Erythroblast (primary cell): ENCODE measurements around the gene KLHL1.

ENCODE experiments used
- DNase-seq, 2 experiments: peaks; one replicate each; lab custom pipeline; 2025; lab: John Stamatoyannopoulos, UW
- GATA1 ChIP-seq: IDR thresholded peaks from 2 replicates; pipeline ENCODE4 v1.6.1; 2011; ENCODE audit warnings: low read depth, mild to moderate bottlenecking, control low read depth, low read length, moderate library complexity
- POLR2A ChIP-seq: IDR thresholded peaks from 2 replicates; pipeline ENCODE4 v1.6.1; 2011; ENCODE audit warnings: mild to moderate bottlenecking, low read length

KLHL1 gene

DNA sequence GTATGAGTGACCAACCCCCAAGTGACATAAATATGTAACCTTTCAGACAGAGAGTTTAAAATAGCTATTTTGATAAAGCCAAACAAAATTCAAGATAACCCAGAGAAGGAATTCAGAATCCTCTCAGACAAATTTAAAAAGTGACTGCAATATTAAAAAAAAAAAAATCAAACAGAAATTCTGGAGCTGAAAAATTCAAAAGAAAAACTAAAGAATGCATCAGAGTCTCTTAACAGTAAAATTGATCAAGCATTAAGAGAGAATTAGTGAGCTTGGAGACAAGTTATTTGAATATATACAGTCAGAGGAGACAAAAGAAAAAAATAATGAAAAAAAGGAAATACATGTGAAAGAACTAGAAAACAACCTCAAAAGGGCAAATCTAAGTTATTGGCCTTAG is 53.7 kb downstream of the KLHL1 start:
- no peak for DNase-seq
- TF ChIP-seq POLR2A = no peak
- no peak for TF ChIP-seq GATA1

DNA sequence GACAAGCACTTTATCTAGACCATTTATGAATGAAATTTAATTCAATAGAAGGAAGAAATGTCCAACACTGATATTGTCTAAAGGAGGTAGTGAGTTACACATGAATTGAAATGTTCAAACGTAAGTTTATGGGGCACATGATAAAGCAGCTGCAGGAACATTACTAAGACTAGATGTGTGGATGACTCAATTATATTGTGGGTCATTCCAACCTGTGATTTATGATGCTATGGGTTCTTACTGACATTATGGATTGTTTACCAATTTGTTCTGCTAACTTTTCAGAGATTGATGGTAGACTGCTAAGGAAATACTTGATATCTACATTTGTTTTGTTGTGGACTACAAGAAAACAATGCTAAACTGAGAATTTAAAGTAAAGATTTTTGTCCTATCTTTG is 56.7 kb downstream of the KLHL1 start:
- no peak for DNase-seq
- no peak for TF ChIP-seq GATA1
- TF ChIP-seq POLR2A = no peak

DNA sequence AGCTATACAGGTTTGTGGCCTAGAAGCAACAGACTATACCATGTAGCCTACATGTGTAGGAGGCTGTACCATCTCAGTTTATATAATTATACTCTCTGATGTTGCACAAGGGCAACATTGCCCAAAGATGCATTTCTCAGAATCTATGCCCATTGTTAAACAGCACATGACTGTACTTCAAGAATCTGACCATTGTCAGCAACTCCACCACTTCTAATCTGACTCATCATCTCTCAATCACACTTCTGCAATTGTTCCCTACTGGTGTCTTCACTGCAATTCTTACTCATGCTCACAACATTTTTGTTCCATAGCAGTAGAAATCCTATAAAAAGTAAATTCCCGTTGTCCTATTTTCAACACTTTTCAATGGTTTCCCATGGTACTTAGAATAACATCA is 64.6 kb downstream of the KLHL1 start:
- DNase-seq = no peak
- TF ChIP-seq GATA1 (no peak), POLR2A (no peak)

DNA sequence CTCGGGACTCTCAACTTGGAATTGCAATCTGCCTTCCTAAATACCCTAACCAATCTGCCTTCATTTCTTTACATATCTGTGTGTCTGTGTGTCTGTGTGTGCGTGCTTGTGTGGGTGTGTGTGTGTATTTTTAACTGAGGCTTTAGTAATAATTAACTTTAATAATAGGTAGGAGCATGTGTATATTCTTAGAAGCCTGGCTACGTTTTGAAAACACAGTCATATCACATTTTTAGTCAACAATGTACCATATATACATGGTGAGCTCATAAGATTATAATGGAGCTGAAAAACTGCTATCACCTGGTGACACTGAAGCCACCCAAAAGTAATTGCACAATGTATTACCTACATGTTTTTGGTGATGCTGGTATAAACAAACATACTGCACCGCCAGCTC is 66.1 kb downstream of the KLHL1 start:
- TF ChIP-seq GATA1 (no peak), POLR2A (no peak)
- no peak for DNase-seq

DNA sequence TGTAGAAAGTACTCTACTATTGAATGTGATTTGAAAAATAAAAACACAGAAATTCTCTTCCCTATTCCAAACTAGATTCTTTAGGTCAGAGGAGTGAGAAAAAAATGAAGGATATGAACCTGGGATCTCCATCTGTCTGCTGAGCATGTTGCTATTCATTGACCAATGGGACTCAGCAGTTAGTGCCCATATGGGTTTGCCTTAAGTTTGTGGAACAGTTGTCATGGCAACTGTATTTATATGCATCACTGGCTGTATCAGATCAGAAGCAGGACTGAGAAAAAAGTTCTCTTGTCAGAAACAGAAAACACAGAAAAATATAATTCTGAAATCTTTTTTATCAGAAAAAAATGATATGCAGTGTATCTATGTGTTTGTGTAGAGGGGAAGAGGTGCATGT is 74.0 kb downstream of the KLHL1 start:
- DNase-seq = no peak
- TF ChIP-seq GATA1 (no peak), POLR2A (no peak)

DNA sequence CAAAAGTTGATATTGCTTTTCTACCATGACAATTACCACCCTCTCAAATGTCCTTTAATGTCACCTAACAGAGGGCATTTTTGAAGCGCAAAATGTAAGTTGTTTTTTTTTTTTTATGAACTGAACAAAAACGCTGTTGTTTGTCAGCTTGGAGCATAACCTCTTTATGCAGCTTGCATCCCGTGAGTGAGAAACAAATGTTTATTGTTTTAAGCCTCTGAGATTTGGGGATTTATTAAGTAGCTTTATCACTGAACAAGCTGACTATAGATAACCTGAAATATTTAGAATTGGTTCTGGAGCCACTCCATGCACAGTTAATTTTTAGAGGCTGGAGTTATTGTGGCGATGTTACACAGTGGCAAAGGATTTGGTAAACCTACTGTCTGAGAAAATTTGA is 80.7 kb downstream of the KLHL1 start:
- no peak for DNase-seq
- TF ChIP-seq GATA1 = no peak
- no peak for TF ChIP-seq POLR2A

DNA sequence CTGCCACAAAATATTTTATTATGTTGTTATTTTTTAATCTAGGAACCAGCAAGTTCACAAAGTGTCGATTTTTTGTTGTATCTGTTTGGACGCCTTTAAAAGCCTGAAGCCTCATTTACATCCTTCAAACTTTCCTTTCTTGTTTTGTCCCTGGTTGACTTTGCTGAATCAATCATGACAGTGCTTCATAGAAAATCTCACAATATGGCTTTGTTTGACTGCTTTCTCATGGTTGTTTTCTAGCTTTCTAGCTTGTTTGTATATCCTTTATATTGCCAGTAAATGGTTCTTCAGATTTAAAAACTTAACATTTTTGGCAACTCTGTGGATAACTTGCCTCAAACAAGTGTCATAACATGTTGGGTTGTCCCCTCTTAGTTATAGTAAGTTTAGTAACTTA is 84.7 kb downstream of the KLHL1 start:
- no peak for TF ChIP-seq POLR2A
- TF ChIP-seq GATA1 = no peak
- no peak for DNase-seq

DNA sequence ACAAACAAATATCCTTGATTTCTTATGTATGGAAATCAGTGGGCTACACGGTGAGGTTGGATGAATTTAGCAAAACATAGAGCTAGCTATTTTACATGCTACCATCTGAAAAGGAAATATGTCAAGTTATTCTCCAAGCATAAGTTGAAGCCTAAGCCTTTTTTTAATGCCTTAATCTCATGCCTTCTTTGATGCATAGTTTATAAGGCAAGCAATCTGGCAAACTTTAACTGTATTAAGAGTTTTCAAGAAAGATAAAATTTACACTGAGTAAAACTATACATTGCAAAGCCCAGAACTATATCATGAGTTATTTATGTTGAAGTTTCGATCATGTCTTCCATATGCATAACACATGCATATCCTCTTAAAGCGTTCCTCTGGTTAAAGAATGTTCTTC is 85.6 kb downstream of the KLHL1 start:
- no peak for DNase-seq
- TF ChIP-seq GATA1 (no peak), POLR2A (no peak)

DNA sequence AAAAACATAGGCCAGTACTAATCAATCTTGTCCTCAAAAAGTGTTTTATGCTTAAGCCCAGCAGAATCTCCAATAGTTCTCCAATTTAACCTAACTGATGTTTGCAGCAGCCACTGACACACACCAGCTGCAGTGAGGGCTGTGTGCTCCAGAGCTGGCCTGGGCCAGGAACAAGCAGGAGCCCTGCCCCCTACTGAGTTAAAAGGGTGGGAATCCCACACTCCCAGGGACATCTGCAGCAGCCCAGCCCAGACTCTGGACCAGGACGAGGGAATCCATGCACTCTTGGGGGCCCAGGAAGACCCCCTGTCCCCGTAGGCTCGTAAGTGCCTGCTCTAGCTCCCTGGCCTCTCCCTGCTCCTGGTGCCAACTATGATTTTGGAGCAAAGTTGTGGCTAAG is 92.1 kb downstream of the KLHL1 start:
- TF ChIP-seq GATA1 (no peak), POLR2A (no peak)
- DNase-seq = no peak

DNA sequence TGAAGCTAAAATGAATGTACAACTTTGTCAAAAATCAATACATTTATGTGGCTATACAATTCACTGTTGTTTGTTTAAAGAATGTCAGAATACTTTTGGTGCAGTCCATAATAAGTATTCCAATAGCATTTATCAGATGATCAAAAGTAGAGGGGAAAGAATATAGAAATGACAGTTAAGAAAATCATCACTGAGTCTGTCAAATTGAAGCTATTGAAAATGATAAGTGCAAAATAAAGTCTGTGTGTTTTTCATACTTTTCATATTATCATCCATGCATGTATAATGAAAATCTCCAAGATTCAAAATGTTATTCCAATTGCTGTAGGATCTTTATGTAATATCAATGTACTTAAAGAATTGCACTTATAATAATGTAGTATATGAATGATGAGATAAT is 93.9 kb downstream of the KLHL1 start:
- TF ChIP-seq GATA1 (no peak), POLR2A (no peak)

DNA sequence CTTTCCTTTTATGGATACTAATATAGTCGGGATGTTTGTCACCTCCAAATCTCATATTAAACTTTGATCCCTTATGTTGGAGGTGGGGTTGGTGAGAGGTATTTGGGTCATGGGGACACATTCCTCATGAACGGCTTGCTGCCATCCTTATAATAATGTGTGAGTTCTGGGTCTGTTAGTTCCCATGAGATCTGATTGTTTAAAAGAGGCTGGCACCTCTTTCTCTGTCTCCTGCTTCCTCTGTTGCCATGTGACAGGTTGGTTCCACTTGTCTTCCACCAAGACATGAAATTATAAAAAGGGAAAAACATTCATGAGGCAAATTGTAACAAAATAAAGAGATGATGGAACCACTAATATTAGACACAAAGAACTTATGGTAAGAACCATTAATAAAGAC is 108.4 kb downstream of the KLHL1 start:
- no peak for DNase-seq
- TF ChIP-seq GATA1 = no peak
- no peak for TF ChIP-seq POLR2A

More for the DNA sequence above, 93.9 kb downstream of the KLHL1 start:
- no peak for DNase-seq

DNA sequence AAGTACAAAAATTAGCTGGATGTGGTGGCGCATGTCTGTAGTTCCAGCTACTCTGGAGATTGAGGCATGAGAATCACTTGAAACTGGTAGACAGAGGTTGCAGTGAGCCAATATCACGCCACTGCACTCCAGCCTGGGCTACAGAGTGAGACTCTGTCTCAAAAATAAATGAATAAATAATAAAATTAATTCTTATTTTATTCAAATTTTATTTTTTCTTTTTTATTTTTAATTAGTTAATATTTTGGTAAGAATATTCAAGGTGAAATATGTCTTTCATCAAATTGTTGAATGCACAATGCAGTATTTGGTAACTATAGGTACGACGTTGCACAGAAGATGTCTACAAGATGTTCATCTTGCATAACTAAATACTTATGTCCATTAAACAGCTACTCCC is 111.2 kb downstream of the KLHL1 start:
- TF ChIP-seq POLR2A = no peak
- TF ChIP-seq GATA1 = no peak

DNA sequence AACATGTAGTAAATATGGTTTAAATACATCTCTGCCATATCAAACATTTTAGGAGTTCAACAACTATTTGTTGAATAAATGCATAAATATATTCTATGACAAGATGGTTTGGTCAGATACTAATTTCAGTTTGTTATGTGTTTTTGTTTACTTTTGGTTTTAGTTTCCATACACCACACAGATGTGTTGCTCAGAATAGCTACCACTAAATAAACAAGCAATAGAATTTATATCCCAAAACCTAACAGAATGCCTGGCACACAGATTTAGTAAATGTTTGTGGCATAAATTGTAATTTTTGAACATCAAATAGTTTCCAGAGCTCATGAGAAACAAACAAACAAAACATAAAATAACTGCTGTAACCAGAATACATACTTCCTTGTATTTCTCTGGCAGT is 127.5 kb downstream of the KLHL1 start:
- no peak for DNase-seq
- TF ChIP-seq POLR2A (no peak), GATA1 (no peak)

More for the DNA sequence above, 111.2 kb downstream of the KLHL1 start:
- DNase-seq = no peak

DNA sequence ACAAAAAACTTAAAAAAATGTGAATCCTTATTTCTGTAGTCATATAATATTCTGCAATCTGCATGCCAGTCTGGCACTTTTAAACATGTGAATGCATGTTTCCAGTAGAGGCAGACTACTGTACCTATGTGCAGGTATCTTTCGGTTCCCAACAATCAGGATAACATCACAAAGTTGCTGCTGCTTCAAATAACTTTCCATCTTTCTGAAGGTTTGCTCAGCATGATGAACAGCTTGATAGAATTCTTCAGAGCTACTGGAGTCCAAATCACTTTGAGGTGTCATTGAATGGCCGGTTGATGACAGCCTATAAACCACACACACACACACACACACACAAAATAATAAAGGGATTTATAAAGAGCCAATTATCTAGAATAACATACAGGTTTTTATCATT is 132.8 kb downstream of the KLHL1 start:
- TF ChIP-seq POLR2A = no peak
- TF ChIP-seq GATA1 = no peak
- DNase-seq = no peak

DNA sequence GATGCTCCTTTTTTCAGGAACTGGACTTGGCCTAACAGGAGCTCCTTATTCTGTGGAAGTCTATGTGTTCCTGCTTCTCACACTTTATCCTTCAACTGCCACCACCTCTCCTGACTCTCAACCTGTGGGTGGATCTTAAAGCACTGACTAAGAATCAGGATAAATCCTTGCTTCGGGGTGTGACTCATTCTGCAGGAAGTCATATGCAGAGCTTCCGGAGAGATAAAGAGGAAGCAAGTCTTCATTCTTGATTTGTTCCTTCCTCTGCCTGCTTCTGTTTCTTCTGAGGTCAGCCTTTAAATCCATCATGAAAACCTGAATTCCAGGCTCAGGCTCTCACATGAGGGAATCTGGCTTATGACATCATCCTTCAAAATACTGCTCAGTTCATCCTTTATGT is 137.7 kb downstream of the KLHL1 start:
- TF ChIP-seq POLR2A (no peak), GATA1 (no peak)
- no peak for DNase-seq

DNA sequence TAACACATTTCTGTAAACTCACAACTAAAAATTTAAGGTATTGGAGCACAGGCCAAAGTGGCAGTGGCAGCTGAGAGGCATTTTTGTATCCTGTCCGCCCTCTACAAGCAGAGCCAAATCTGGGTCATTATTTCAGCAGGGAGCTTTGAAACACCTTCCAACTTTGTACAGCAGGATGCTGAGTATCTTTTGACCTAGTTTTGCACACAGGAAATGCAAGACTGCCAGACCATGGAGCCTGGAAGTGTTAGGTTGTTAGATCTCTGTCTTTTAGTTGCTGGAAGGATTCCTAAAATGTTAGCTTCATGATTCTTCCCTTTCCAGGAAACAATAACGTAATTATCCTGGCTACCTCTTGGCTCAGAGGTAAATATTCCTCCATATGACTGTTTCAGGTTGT is 149.2 kb downstream of the KLHL1 start:
- DNase-seq = no peak
- TF ChIP-seq GATA1 (no peak), POLR2A (no peak)

DNA sequence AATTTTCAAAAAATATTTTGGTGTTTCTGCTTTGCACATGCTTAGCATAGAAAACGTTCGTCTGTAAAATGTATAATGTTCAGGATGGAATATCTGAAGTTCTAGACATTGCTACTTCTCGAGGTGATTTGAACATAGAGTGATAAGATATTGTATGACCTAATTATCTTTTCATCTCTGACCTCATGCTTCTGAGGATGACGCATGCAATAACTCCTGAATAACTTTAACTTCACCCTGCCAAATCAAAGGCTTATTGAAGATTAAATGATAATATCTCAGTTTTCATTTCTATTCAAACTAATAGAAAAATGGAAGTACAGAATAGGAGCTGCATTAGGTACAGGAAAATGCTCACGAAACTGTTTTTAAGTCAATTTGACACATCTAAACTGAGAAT is 151.4 kb downstream of the KLHL1 start:
- DNase-seq = no peak
- TF ChIP-seq GATA1 = no peak
- no peak for TF ChIP-seq POLR2A
